ENCODE measurements around the gene ASPHD2. TPM values are rescaled to one million over a fixed set of nuclear protein-coding genes. Genes with fewer than 3 reads are reported as not detected.

ASPHD2 gene
- total and polyA plus RNA-seq, 2 of the 13 experiments (the other 11 are each of a cell fraction or from before 2014, with no cell fraction given), result 0.04 TPM

GRCh38 chr22:26479792-26480610, 50.9 kb downstream of the ASPHD2 start (continued):
- TF ChIP-seq STAT6 (CRISPR knock-in tag; IDR thresholded peaks at IDR 0.05; ENCODE audit: borderline replicate concordance) (no peak), POGZ (CRISPR knock-in tag; IDR thresholded peaks at IDR 0.05) (no peak), HNRNPLL (IDR thresholded peaks at IDR 0.05; ENCODE audit: low read depth, low read length, poor library complexity, severe bottlenecking) (peak; percentile 92), ZFP36L1 (CRISPR knock-in tag; IDR thresholded peaks at IDR 0.05) (no peak), KDM1A (CRISPR knock-in tag; IDR thresholded peaks at IDR 0.05) (no peak), RNF219 (CRISPR knock-in tag; IDR thresholded peaks at IDR 0.05) (no peak), RCOR2 (CRISPR knock-in tag; IDR thresholded peaks at IDR 0.05) (0 out of 2 replicates have a peak, but pooled peaks have one; percentile 27), ZBTB8A (CRISPR knock-in tag; IDR thresholded peaks at IDR 0.05; ENCODE audit: borderline replicate concordance, low read depth) (no peak), MEIS2 (CRISPR knock-in tag; IDR thresholded peaks at IDR 0.05) (no peak), SMAD3 (CRISPR knock-in tag; IDR thresholded peaks at IDR 0.05) (0 out of 2 replicates have a peak, but pooled peaks have one; percentile 39), ZNF547 (CRISPR knock-in tag; IDR thresholded peaks at IDR 0.05) (no peak), SAP130 (CRISPR knock-in tag; IDR thresholded peaks at IDR 0.05; ENCODE audit: low read depth) (no peak), CBX5 (CRISPR knock-in tag; IDR thresholded peaks at IDR 0.05; ENCODE audit: borderline replicate concordance) (no peak), ZNF567 (CRISPR knock-in tag; IDR thresholded peaks at IDR 0.05; ENCODE audit: borderline replicate concordance) (no peak), ZBTB4 (CRISPR knock-in tag; IDR thresholded peaks at IDR 0.05; ENCODE audit: borderline replicate concordance) (no peak), KDM5A (IDR thresholded peaks at IDR 0.05; ENCODE audit: borderline replicate concordance, low read length) (no peak), GMEB2 (CRISPR knock-in tag; IDR thresholded peaks at IDR 0.05; ENCODE audit: low read depth) (no peak), E2F2 (CRISPR knock-in tag; IDR thresholded peaks at IDR 0.05; ENCODE audit: borderline replicate concordance) (no peak)

Data from HepG2 (cell line).